ENCODE results near the gene MDM2. TPM values are rescaled to one million over a fixed set of nuclear protein-coding genes. Genes with fewer than 3 reads are reported as not detected.

The MDM2 gene
- total and polyA plus RNA-seq, 2 of the 8 experiments (the other 6 are each of a cell fraction or from before 2014, with no cell fraction given): 15.1 to 115 TPM

GRCh38 chr12:68880660-68881325 lies 72.8 kb downstream of the MDM2 start:
- no peak overlapping the region for H2AFZ ChIP-seq (ENCODE audit: low read length)
- no peaks in the 10 kb centered on the region for H3K4me1 ChIP-seq (replicated peaks in 1 of 4; ENCODE audit: control insufficient read depth in 3 of 4, insufficient read depth in 4 of 4, low read length in 3 of 4)
- H3K4me2 ChIP-seq (ENCODE audit: insufficient read depth in 1 of 2, low read depth in 2 of 2, low read length in 2 of 2): no peak overlapping the region
- H3K14ac ChIP-seq (ENCODE audit: insufficient read length): no peak overlapping the region
- H2BK20ac ChIP-seq (ENCODE audit: low read length): no peak overlapping the region
- no peak overlapping the region for H4K8ac ChIP-seq (ENCODE audit: extremely low read depth, insufficient read depth, low read length)
- H4K5ac ChIP-seq (ENCODE audit: insufficient read length, low read depth, low read length): no peak overlapping the region
- H3K23ac ChIP-seq (ENCODE audit: insufficient read length): no peak overlapping the region
- 86% methylated on average over 5 of the region's 5 CpGs; no CpG with 5 or more reads in 1 of the 2 experiments for WGBS, 2 experiments (ENCODE audit: extremely low coverage in 1 of 2, insufficient coverage in 1 of 2, insufficient read length in 1 of 2, insufficient replicate concordance in 2 of 2, low coverage in 1 of 2, low lambda C conversion rate in 2 of 2, missing lambda C conversion rate in 1 of 2)
- no peak overlapping the region for H2BK120ac ChIP-seq (replicated peaks; ENCODE audit: low read depth, low read length)
- CTCF ChIA-PET (ENCODE audit: partially characterized antibody): interaction anchor here (0.7 to 1.4 kb wide), 5 partner anchors 10 to 840 kb away, joined by 3 to 7 read pairs (median 4); no protein-coding TSS in a partner anchor
- H3K27me3 ChIP-seq (replicated peaks in 1 of 4; ENCODE audit: control insufficient read depth in 3 of 4, extremely low read depth in 1 of 4, insufficient read depth in 3 of 4, low read length in 3 of 4): no peaks in the 10 kb centered on the region
- H2BK5ac ChIP-seq (ENCODE audit: low read depth, low read length): no peak overlapping the region
- no peak for TF ChIP-seq RNF2 (IDR thresholded peaks at IDR 0.05; ENCODE audit: borderline replicate concordance, low read depth, low read length, missing control alignments, poor library complexity, severe bottlenecking)
- TF ChIP-seq JUND (IDR thresholded peaks at IDR 0.05; ENCODE audit: low read length): no peak
- no peak for TF ChIP-seq USF2 (IDR thresholded peaks at IDR 0.05; ENCODE audit: low read length)
- TF ChIP-seq GABPA (IDR thresholded peaks at IDR 0.05; ENCODE audit: borderline replicate concordance, insufficient read depth, low read length): no peak
- TF ChIP-seq NANOG (IDR thresholded peaks at IDR 0.05; ENCODE audit: insufficient read depth, low read depth, low read length, poor library complexity, severe bottlenecking): no peak
- no peak for TF ChIP-seq ZNF274 (IDR thresholded peaks at IDR 0.05; ENCODE audit: borderline replicate concordance, extremely low read depth, low read length)
- no peak for TF ChIP-seq MAX (IDR thresholded peaks at IDR 0.05)
- TF ChIP-seq SIN3A (conservative IDR thresholded peaks at IDR 0.05 in 1 of 2, IDR thresholded peaks at IDR 0.05 in 1 of 2; ENCODE audit: low read depth in 1 of 2, low read length in 2 of 2): no peak
- no peak for TF ChIP-seq YY1 (IDR thresholded peaks at IDR 0.05; ENCODE audit: low read depth, low read length)
- no peak for TF ChIP-seq EP300 (IDR thresholded peaks at IDR 0.05; ENCODE audit: borderline replicate concordance in 1 of 2, low read depth in 2 of 2, low read length in 2 of 2)
- H3K27ac ChIP-seq (ENCODE audit: low read depth, low read length): no peak overlapping the region
- no peak overlapping the region for H4K91ac ChIP-seq (replicated peaks; ENCODE audit: insufficient read length, low read length)
- H3K79me1 ChIP-seq (ENCODE audit: low read depth, low read length): no peaks in the 10 kb centered on the region
- H2AK5ac ChIP-seq (ENCODE audit: low read depth, low read length): no peak overlapping the region
- no peak overlapping the region for H3K9ac ChIP-seq (replicated peaks in 1 of 4; ENCODE audit: extremely low read depth in 1 of 4, low read depth in 3 of 4, low read length in 3 of 4)
- no peaks in the 10 kb centered on the region for H3K36me3 ChIP-seq (ENCODE audit: control insufficient read depth in 2 of 4, insufficient read depth in 4 of 4, low read length in 3 of 4)
- H3K9me3 ChIP-seq (ENCODE audit: insufficient read depth in 2 of 2, low read depth in 1 of 2, low read length in 1 of 2): peaks cover 0 to 4% of the 10 kb centered on the region in 2 experiments; a peak in 1 of 4 replicates
- H3K4me3 ChIP-seq (ENCODE audit: extremely low read depth in 1 of 4, insufficient read depth in 2 of 4, low read depth in 3 of 4, low read length in 4 of 4): no peak overlapping the region
- DNase-seq (ENCODE audit: low read depth in 1 of 2, low spot score in 2 of 2) (no peak), FAIRE-seq (no peak)
- H2BK12ac ChIP-seq (ENCODE audit: low read depth, low read length): no peak overlapping the region
- no peak overlapping the region for H3K4ac ChIP-seq (replicated peaks; ENCODE audit: insufficient read length, low read depth, low read length)
- POLR2A ChIA-PET (ENCODE audit: partially characterized antibody): interaction anchor here (0.8 kb wide), 1 partner anchor 17 kb away, joined by 6 read pairs; no protein-coding TSS in a partner anchor
- H3K18ac ChIP-seq (ENCODE audit: extremely low read depth, low read length): no peak overlapping the region
- H4K20me1 ChIP-seq (replicated peaks in 1 of 2; ENCODE audit: control insufficient read depth in 1 of 2, insufficient read depth in 2 of 2, low read length in 2 of 2): no peaks in the 10 kb centered on the region
- H3K23me2 ChIP-seq (ENCODE audit: low read depth, low read length): no peaks in the 10 kb centered on the region
- no peaks in the 10 kb centered on the region for H3K79me2 ChIP-seq (ENCODE audit: control insufficient read depth in 1 of 2, insufficient read depth in 2 of 2, low read length in 2 of 2)
- no peak overlapping the region for H3K56ac ChIP-seq (replicated peaks; ENCODE audit: insufficient read length, low read depth, low read length)
- no peak overlapping the region for H2BK15ac ChIP-seq (ENCODE audit: low read length)

Measured in H1 (cell line).